ENCODE measurements around the gene SHMT2. TPM values are rescaled to one million over a fixed set of nuclear protein-coding genes. Genes with fewer than 3 reads are reported as not detected.
A peak's percentile ranks its signal among the peaks of the same experiment; 100 is the strongest.

Gene SHMT2
- total and polyA plus RNA-seq, 2 of the 13 experiments (the other 11 are each of a cell fraction or from before 2014, with no cell fraction given) = 181 to 393 TPM

- TF ChIP-seq, protein P1, sequence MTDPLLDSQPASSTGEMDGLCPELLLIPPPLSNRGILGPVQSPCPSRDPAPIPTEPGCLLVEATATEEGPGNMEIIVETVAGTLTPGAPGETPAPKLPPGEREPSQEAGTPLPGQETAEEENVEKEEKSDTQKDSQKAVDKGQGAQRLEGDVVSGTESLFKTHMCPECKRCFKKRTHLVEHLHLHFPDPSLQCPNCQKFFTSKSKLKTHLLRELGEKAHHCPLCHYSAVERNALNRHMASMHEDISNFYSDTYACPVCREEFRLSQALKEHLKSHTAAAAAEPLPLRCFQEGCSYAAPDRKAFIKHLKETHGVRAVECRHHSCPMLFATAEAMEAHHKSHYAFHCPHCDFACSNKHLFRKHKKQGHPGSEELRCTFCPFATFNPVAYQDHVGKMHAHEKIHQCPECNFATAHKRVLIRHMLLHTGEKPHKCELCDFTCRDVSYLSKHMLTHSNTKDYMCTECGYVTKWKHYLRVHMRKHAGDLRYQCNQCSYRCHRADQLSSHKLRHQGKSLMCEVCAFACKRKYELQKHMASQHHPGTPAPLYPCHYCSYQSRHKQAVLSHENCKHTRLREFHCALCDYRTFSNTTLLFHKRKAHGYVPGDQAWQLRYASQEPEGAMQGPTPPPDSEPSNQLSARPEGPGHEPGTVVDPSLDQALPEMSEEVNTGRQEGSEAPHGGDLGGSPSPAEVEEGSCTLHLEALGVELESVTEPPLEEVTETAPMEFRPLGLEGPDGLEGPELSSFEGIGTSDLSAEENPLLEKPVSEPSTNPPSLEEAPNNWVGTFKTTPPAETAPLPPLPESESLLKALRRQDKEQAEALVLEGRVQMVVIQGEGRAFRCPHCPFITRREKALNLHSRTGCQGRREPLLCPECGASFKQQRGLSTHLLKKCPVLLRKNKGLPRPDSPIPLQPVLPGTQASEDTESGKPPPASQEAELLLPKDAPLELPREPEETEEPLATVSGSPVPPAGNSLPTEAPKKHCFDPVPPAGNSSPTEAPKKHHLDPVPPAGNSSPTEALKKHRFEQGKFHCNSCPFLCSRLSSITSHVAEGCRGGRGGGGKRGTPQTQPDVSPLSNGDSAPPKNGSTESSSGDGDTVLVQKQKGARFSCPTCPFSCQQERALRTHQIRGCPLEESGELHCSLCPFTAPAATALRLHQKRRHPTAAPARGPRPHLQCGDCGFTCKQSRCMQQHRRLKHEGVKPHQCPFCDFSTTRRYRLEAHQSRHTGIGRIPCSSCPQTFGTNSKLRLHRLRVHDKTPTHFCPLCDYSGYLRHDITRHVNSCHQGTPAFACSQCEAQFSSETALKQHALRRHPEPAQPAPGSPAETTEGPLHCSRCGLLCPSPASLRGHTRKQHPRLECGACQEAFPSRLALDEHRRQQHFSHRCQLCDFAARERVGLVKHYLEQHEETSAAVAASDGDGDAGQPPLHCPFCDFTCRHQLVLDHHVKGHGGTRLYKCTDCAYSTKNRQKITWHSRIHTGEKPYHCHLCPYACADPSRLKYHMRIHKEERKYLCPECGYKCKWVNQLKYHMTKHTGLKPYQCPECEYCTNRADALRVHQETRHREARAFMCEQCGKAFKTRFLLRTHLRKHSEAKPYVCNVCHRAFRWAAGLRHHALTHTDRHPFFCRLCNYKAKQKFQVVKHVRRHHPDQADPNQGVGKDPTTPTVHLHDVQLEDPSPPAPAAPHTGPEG (CRISPR knock-in tag; IDR thresholded peaks at IDR 0.05) = peak; percentile 91
- TF ChIP-seq ZNF557 (CRISPR knock-in tag; IDR thresholded peaks at IDR 0.05) = no peak
- TF ChIP-seq MBD4 (IDR thresholded peaks at IDR 0.05; ENCODE audit: borderline replicate concordance, low read length) = no peak
- no peak for TF ChIP-seq ZNF329 (CRISPR knock-in tag; IDR thresholded peaks at IDR 0.05; ENCODE audit: low read depth)
- no peak for TF ChIP-seq ZNF639 (CRISPR knock-in tag; conservative IDR thresholded peaks at IDR 0.05)
- peak; percentile 45; the same call in 1 of the 2 replicates for TF ChIP-seq HOXA3 (CRISPR knock-in tag; IDR thresholded peaks at IDR 0.05)
- TF ChIP-seq ZNF276 (CRISPR knock-in tag; IDR thresholded peaks at IDR 0.05; ENCODE audit: low read depth) = no peak
- TF ChIP-seq ZNF616 (CRISPR knock-in tag; IDR thresholded peaks at IDR 0.05; ENCODE audit: low read depth) = no peak
- no peak for TF ChIP-seq ARNT (IDR thresholded peaks at IDR 0.05)
- peak; percentile 55; the same call in 1 of the 2 replicates for TF ChIP-seq BCL3 (CRISPR knock-in tag; IDR thresholded peaks at IDR 0.05)
- TF ChIP-seq ZNF10 (CRISPR knock-in tag; IDR thresholded peaks at IDR 0.05; ENCODE audit: borderline replicate concordance, low read depth) = no peak
- TF ChIP-seq DMTF1 (CRISPR knock-in tag; IDR thresholded peaks at IDR 0.05) = no peak
- TF ChIP-seq KMT2A (CRISPR knock-in tag; IDR thresholded peaks at IDR 0.05) = 0 out of 2 replicates have a peak, but pooled peaks have one; percentile 40
- peak; percentile 79; the same call in 1 of the 2 replicates for TF ChIP-seq KDM5B (CRISPR knock-in tag; IDR thresholded peaks at IDR 0.05; ENCODE audit: borderline replicate concordance)
- TF ChIP-seq GFI1 (CRISPR knock-in tag; IDR thresholded peaks at IDR 0.05; ENCODE audit: borderline replicate concordance) = no peak; the same call in 1 of the 2 replicates
- no peak for TF ChIP-seq TOE1 (CRISPR knock-in tag; IDR thresholded peaks at IDR 0.05)
These were observed 9.5 kb downstream of the SHMT2 start (continued) for GRCh38 chr12:57238854-57239554.

Measured in HepG2 (cell line).